OCI-LY1 (cell line): Measurements from ENCODE around the gene ARL10.

Experiments
- H2AFZ ChIP-seq: fragments of 200-600 bp; sonication (generic), shearing (Covaris generic); 2 replicates; pipeline ENCODE4 v1.6.0; 2014; ENCODE audit warnings: antibody characterized with exemption, mild to moderate bottlenecking, low read length
- H3F3A ChIP-seq: fragments of 200-600 bp; sonication (generic), shearing (Covaris generic); 2 replicates; pipeline ENCODE4 v1.6.0; 2014; ENCODE audit warnings: mild to moderate bottlenecking, antibody characterized with exemption, low read length, moderate library complexity; ENCODE audit not compliant: insufficient read depth
- H3K27ac ChIP-seq: fragments of 200-600 bp; sonication (generic); 2 replicates; pipeline ENCODE4 v1.5.1; 2014; ENCODE audit warnings: low read length, mixed run types, mild to moderate bottlenecking, low read depth; ENCODE audit not compliant: poor library complexity, severe bottlenecking
- H3K27me3 ChIP-seq: fragments of 200-600 bp; sonication (generic); 2 replicates; pipeline ENCODE4 v1.6.0; 2014; ENCODE audit warnings: antibody characterized with exemption, mild to moderate bottlenecking, low read length, moderate library complexity; ENCODE audit not compliant: insufficient read depth
- H3K36me3 ChIP-seq: fragments of 200-600 bp; sonication (generic); 2 replicates; pipeline ENCODE4 v1.6.1; 2014; ENCODE audit warnings: mild to moderate bottlenecking, antibody characterized with exemption, low read length, moderate library complexity, mixed read lengths; ENCODE audit not compliant: insufficient read depth
- H3K4me1 ChIP-seq: fragments of 200-600 bp; sonication (generic); 2 replicates; pipeline ENCODE4 v1.5.1; 2014; ENCODE audit warnings: mild to moderate bottlenecking, low read length, moderate library complexity; ENCODE audit not compliant: insufficient read depth, severe bottlenecking
- H3K4me2 ChIP-seq: fragments of 200-600 bp; sonication (generic), shearing (Covaris generic); 2 replicates; pipeline ENCODE4 v1.6.1; 2014; ENCODE audit warnings: low read length
- H3K4me3 ChIP-seq: fragments of 200-600 bp; sonication (generic); 2 replicates; pipeline ENCODE4 v1.5.1; 2014; ENCODE audit warnings: low read length, low read depth, mild to moderate bottlenecking, mixed read lengths; ENCODE audit not compliant: poor library complexity, severe bottlenecking
- H3K79me2 ChIP-seq: fragments of 200-600 bp; shearing (Covaris generic); 2 replicates; pipeline ENCODE4 v1.6.1; 2016; ENCODE audit warnings: mixed run types, low read length, mixed read lengths; ENCODE audit not compliant: insufficient read depth
- H3K9ac ChIP-seq: fragments of 200-600 bp; sonication (generic), shearing (Covaris generic); 2 replicates; pipeline ENCODE4 v1.6.1; 2014; ENCODE audit warnings: mild to moderate bottlenecking, low read length, mixed read lengths
- H3K9me2 ChIP-seq: fragments of 200-600 bp; sonication (generic), shearing (Covaris generic); 2 replicates; pipeline ENCODE4 v1.6.1; 2014; ENCODE audit warnings: low read depth, mild to moderate bottlenecking, low read length, mixed read lengths
- H3K9me3 ChIP-seq: fragments of 200-600 bp; shearing (Covaris generic); 2 replicates; pipeline ENCODE4 v1.6.1; 2014; ENCODE audit warnings: low read length, mixed read lengths
- H4K20me1 ChIP-seq: fragments of 200-600 bp; sonication (generic), shearing (Covaris generic); 2 replicates; pipeline ENCODE4 v1.6.0; 2016; ENCODE audit warnings: mild to moderate bottlenecking, low read length; ENCODE audit not compliant: insufficient read depth
- CTCF ChIP-seq: fragments of 200-600 bp; sonication (generic), shearing (Covaris generic); IDR thresholded peaks from 2 replicates; pipeline ENCODE4 v1.5.1; 2017; ENCODE audit warnings: mild to moderate bottlenecking, antibody characterized with exemption, low read length, moderate library complexity, mixed read lengths
- EZH2 ChIP-seq: fragments of 200-600 bp; sonication (generic), shearing (Covaris generic); IDR thresholded peaks from 2 replicates; pipeline ENCODE4 v1.8.0; 2017; ENCODE audit warnings: borderline replicate concordance, mixed run types, mild to moderate bottlenecking, antibody characterized with exemption, low read length, moderate library complexity, mixed read lengths

Gene ARL10

GRCh38 chr5:176353533-176353932, 11.8 kb upstream of the ARL10 start:
- no peak overlapping the region for H3K4me3 ChIP-seq
- no peaks in the 10 kb centered on the region for H4K20me1 ChIP-seq
- no peak overlapping the region for H3K27ac ChIP-seq
- H3K4me2 ChIP-seq: no peak overlapping the region
- H3K36me3 ChIP-seq: peaks cover 91% of the 10 kb centered on the region
- no peaks in the 10 kb centered on the region for H3K4me1 ChIP-seq
- H3K9me2 ChIP-seq: no peaks in the 10 kb centered on the region
- no peaks in the 10 kb centered on the region for H3K27me3 ChIP-seq
- H3K9ac ChIP-seq: no peak overlapping the region
- TF ChIP-seq CTCF: no peak
- no peak for TF ChIP-seq EZH2
- 0 out of 2 replicates have a peak, but pooled peaks cover 6% of the 10 kb centered on the region for H3K79me2 ChIP-seq
- H3K9me3 ChIP-seq: no peaks in the 10 kb centered on the region
- no peak overlapping the region for H2AFZ ChIP-seq
- no peaks in the 10 kb centered on the region for H3F3A ChIP-seq

- no peaks in the 10 kb centered on the region for H3F3A ChIP-seq
- no peak overlapping the region for H2AFZ ChIP-seq
- no peaks in the 10 kb centered on the region for H3K9me3 ChIP-seq
- TF ChIP-seq EZH2 (no peak), CTCF (no peak)
- peaks cover 78% of the 10 kb centered on the region for H3K36me3 ChIP-seq
- H3K9me2 ChIP-seq: no peaks in the 10 kb centered on the region
- no peak overlapping the region for H3K4me2 ChIP-seq
- 0 out of 2 replicates have a peak, but pooled peaks cover 6% of the 10 kb centered on the region for H3K79me2 ChIP-seq
- H3K4me1 ChIP-seq: no peaks in the 10 kb centered on the region
- H4K20me1 ChIP-seq: no peaks in the 10 kb centered on the region
- no peak overlapping the region for H3K27ac ChIP-seq
- no peak overlapping the region for H3K9ac ChIP-seq
- H3K4me3 ChIP-seq: no peak overlapping the region
- no peaks in the 10 kb centered on the region for H3K27me3 ChIP-seq
Measured at GRCh38 chr5:176355400-176356178, 9.7 kb upstream of the ARL10 start.

GRCh38 chr5:176356179-176356566, 9.1 kb upstream of the ARL10 start:
- no peaks in the 10 kb centered on the region for H3F3A ChIP-seq
- peaks cover 12% of the 10 kb centered on the region; the same call in 1 of the 2 replicates for H3K79me2 ChIP-seq
- H3K4me3 ChIP-seq: no peak overlapping the region
- no peak overlapping the region for H2AFZ ChIP-seq
- H3K9me2 ChIP-seq: no peaks in the 10 kb centered on the region
- H3K27ac ChIP-seq: no peak overlapping the region
- H3K9me3 ChIP-seq: no peaks in the 10 kb centered on the region
- H3K27me3 ChIP-seq: no peaks in the 10 kb centered on the region
- TF ChIP-seq EZH2 (no peak), CTCF (no peak)
- no peaks in the 10 kb centered on the region for H4K20me1 ChIP-seq
- no peaks in the 10 kb centered on the region for H3K4me1 ChIP-seq
- H3K36me3 ChIP-seq: peaks cover 75% of the 10 kb centered on the region
- H3K9ac ChIP-seq: no peak overlapping the region
- no peak overlapping the region for H3K4me2 ChIP-seq
